Smooth muscle cell of the brain vasculature (primary cell): Measurements from ENCODE around the gene DHX34.
"Not testable (repeated sequence)": the region's sequence is repeated elsewhere in the genome, so short reads cannot be mapped to it uniquely, and the experiment has no call there.

Experiments
- DNase-seq: peaks from one replicate; pipeline ENCODE4 v3.0.0-alpha.2; 2012; ENCODE audit warnings: low read depth, low spot score

DHX34 gene

DNA sequence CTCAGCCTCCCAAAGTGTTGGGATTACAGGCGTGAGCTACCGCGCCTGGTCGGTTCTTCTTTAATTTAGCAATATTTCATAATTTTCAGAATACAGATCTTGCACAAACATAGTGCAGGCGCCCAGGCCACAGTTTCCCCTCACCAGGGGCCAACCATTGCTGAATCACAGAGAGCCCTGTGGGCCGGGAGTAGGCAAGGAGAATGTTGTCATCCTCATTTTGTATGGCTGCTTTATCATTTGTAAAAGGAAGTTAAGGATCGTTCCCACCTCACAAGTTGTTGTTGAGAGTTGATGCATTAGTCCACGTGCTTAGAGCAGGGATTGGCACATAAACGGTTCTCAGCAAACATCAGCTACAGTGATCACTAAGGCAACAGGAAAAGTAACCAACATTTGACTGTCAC, 40.0 kb downstream of the DHX34 start:
- DNase-seq, result no peak

- no peak for DNase-seq
These were observed 41.7 kb downstream of the DHX34 start for GRCh38 chr19:47390533-47391488.

GRCh38 chr19:47391510-47392223, 42.6 kb downstream of the DHX34 start:
- DNase-seq, result peak; percentile 46

- no peak for DNase-seq
These were observed 49.8 kb downstream of the DHX34 start for GRCh38 chr19:47398707-47399597.

GRCh38 chr19:47402504-47402903, 53.4 kb downstream of the DHX34 start:
- DNase-seq, result no peak

DNA sequence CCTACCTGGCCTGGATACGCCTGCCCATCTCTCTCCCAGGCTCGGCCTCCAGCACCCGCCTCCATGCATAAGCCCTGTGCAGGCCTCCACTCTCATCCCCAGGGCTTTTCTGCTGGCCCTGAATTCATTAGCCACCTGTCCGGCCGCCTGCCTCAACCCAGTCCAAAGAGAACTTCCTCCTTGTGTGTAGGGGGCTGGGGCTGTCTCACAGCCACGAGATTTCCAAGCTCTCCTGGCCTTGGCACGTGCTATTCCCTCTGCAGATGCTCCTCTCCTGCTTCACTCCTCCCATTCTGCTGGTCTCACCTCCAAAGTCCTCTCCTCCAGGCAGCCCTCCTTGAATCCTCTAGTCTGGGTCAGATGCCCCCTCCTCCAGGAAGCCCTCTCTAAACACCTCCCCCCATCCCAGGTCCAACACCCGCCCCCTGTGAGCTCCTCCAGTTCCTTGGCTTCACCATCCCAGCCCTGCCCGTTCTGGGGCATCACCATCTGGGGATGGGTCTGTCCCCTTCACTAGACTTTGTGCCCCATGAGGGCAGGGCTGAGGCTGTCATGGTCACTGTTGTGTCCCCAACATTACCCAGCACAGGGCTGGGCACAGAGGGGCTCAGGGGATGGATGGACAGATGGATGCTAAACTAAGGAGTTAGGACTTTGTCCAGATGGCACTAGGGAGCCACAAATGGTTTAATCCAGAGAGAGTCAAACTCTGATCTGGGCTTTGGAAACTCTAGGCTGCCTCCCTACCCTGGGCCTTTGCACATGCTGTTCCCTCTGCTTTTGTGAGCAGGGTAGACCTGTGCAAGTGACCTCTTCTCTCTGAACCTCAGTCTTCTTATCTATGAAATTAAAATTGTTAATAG, 55.5 kb downstream of the DHX34 start:
- no peak for DNase-seq

GRCh38 chr19:47405197-47405550, 56.1 kb downstream of the DHX34 start:
- DNase-seq, result no peak

- DNase-seq, result no peak
These were observed 56.8 kb downstream of the DHX34 start for GRCh38 chr19:47405854-47406417.

GRCh38 chr19:47406711-47407416, 57.7 kb downstream of the DHX34 start:
- no peak for DNase-seq

DNA sequence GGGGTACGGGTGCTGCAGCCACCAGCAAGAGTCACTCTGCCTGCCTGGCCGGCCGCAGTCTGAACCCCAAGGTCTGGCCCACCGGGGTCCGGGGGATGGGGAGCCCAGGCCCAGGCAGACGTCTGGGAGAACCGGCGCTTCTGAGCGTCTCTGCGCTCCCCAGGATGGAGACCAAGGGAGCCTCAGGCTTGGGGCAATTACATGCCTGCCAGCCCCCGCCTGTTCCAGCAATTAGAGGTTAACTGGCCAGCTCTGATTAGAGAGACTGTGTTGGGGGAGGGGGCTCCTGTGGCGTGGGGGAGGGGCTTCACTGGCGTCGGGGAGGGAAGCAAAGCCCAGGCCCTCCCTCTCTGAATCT, 58.3 kb downstream of the DHX34 start:
- DNase-seq, result no peak

DNA sequence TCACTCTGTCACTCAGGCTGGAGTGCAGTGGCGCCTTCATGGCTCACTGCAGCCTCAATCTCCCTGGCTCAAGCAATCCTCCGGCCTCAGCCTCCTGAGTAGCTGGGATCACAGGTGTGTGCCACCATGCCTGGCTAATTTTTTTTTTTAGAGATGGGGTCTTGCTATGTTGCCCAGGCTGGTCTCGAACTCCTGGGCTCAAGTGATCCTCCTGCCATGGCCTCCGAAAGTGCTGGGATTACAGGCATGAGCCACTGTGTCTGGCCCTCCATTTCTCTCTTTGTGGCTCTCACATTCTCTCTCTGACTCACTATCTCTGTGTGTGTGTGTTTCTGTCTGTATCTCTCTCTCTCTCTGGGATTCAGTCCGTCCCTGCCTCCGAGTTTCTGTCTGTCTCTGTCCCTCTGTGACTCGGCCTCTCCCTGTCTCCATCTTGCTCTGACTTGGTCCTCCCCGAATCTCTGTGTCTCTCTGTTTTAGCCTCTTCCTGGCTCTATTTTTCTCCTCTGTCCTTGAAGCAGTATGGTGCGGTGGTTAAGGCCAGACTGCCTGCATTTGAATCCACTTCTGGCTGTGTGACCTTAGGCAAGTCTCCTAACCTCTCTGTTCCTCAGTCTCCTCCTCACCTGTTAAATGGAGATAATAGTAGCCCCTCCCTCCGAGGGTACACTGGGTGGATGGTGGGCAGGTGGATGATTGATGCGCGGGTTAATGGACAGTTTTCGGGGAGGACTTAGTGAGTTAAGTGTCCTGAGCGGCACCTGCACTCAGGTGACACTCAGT, 59.2 kb downstream of the DHX34 start:
- no peak for DNase-seq

- DNase-seq, result no peak
These were observed 62.0 kb downstream of the DHX34 start for GRCh38 chr19:47411101-47411500.

- DNase-seq, result not testable (repeated sequence)
These were observed 62.6 kb downstream of the DHX34 start for GRCh38 chr19:47411696-47412095.

- DNase-seq, result no peak
These were observed 64.8 kb downstream of the DHX34 start for GRCh38 chr19:47413941-47414340.

- DNase-seq, result no peak
These were observed 65.4 kb downstream of the DHX34 start for GRCh38 chr19:47414469-47414868.

DNA sequence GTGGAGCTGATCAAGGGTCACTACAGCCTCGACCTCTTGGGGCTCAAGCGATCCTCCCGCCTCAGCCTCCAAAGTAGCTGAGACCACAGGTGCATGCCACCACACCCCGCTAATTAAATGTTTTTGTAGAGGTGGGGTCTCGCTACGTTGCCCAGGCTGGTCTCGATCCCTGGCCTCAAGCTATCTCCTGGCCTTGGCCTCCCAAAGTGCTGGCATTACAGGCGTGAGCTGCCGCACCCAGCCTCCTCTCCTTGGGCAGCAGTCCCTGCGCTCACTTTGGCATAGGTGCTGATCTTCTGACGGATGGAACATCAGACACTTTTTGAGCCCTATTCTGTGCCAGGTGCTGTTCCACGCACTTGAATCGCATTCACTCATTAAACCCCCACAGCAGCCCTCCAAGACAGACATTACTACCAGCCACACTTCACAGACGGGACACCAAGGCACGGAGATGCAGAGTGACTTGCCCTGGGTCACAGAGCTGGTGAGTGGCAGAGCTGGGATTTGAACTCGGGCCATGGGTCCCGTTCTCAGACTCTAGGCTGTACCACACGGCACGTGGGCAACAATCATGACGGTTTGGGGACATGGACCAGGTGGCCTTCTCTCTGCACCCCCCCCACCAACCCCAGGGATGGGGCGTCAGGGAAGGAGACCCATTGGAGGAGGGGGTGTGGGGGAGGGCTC, 67.0 kb downstream of the DHX34 start:
- DNase-seq, result no peak

DNA sequence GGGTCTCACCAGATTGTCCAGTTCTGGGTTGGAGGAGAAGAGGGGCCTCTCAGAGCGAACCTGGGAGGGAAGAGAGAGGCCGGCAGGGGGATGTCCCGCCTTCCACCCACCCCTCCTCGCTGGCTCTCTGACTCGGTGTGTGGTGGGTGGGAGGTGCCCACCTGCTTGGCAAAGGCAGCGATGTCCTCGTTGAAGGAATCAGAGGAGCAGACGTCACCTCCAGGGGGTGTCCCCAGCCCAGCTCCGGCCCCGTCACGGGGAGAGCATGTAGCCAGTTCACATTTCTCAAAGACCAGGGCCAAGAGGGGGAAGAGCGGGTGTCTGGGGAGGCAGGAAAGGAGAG, 67.5 kb downstream of the DHX34 start:
- DNase-seq, result no peak

- DNase-seq, result no peak
These were observed 68.1 kb downstream of the DHX34 start for GRCh38 chr19:47417107-47417745.
